GM12872 (cell line): ENCODE data around the gene PITRM1.
A peak's percentile ranks its signal among the peaks of the same experiment; 100 is the strongest.

ENCODE experiments used
- TF ChIP-seq, protein P1 (sequence below): IDR thresholded peaks from 3 replicates; pipeline ENCODE4 v1.5.1; 2011; ENCODE audit warnings: low read depth, mild to moderate bottlenecking, low read length, moderate library complexity; ENCODE audit not compliant: insufficient read depth

PITRM1 gene

DNA sequence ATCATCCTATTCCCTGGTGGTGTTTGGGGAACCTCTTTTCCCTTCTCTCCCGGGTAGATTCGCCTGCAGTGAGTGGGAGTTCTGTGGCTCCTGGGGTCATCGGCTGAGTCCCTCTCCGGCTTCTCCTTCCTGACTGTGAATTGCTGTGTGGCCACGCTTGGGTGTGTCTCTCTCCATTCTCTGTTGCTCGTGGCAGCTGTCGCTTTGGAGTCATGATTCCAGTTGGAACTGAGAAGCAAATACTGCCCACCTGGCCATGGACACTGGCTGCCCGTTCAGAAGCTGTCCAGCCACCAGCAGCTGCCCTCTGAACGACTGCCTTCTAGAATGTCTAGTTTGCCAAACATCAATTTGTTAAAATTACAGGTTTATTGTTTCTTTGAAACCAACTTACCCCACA lies 23.1 kb upstream of the PITRM1 start:
- TF ChIP-seq, protein P1, sequence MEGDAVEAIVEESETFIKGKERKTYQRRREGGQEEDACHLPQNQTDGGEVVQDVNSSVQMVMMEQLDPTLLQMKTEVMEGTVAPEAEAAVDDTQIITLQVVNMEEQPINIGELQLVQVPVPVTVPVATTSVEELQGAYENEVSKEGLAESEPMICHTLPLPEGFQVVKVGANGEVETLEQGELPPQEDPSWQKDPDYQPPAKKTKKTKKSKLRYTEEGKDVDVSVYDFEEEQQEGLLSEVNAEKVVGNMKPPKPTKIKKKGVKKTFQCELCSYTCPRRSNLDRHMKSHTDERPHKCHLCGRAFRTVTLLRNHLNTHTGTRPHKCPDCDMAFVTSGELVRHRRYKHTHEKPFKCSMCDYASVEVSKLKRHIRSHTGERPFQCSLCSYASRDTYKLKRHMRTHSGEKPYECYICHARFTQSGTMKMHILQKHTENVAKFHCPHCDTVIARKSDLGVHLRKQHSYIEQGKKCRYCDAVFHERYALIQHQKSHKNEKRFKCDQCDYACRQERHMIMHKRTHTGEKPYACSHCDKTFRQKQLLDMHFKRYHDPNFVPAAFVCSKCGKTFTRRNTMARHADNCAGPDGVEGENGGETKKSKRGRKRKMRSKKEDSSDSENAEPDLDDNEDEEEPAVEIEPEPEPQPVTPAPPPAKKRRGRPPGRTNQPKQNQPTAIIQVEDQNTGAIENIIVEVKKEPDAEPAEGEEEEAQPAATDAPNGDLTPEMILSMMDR = no peak

DNA sequence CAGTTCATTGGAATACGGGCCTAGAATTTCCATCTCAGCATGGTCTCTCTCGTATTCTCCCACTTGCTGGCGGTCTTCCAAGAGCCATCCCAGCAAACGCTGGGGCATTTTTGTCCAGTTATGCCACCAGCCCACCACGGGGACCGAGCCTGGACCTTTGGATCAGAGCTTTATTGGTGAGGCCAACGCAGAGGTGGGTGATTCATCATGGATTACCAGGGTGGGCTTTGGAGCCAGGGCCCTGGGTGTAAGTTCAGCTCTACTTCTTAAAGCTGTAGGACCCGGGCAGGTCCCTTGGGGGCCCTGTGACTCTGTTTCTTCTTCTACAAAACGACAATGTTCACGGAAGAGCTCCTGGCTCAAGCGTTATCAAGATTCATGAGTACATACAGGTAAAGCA lies 22.7 kb upstream of the PITRM1 start:
- TF ChIP-seq, protein P1 = no peak

DNA sequence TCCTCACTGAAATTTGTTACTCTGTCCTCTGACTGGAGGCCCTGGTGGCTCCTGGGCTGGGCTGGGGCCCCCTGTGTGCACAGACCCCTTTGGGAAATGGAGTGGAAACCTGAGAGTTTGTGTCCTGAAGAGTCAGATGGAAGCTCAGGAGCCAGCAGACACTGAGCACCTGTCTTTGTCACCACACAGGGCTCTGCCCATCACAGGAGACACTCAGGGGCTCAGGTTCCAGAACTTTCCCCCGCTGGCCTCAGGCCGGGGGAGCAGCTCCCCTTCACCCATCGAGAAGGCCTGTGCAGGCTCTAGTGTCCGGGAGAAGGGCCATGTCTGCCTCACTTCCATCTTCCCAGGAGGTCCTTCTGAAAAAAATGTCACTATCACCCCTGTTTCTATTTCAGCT lies 22.3 kb upstream of the PITRM1 start:
- TF ChIP-seq, protein P1 = no peak

DNA sequence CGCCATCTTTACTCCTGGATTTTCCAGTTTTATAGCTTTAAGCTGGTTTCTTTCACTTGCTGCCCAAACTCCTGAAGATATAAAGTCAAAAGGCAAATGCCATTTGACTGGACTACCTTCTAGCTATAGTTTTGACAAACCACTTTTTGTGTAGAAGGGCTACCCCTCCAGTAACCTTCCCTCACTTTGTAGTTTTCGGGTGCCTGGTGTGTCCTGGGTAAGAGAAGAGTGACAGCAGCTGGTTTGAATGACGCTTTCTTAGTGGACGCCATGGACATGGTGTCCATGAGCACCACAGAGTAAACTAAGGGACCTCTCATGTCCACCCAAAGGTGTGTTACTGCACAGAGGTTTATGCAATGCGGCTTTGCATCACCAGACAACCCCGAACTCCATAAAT lies 21.2 kb upstream of the PITRM1 start:
- TF ChIP-seq, protein P1 = 0 out of 3 replicates have a peak, but pooled peaks have one; percentile 2

DNA sequence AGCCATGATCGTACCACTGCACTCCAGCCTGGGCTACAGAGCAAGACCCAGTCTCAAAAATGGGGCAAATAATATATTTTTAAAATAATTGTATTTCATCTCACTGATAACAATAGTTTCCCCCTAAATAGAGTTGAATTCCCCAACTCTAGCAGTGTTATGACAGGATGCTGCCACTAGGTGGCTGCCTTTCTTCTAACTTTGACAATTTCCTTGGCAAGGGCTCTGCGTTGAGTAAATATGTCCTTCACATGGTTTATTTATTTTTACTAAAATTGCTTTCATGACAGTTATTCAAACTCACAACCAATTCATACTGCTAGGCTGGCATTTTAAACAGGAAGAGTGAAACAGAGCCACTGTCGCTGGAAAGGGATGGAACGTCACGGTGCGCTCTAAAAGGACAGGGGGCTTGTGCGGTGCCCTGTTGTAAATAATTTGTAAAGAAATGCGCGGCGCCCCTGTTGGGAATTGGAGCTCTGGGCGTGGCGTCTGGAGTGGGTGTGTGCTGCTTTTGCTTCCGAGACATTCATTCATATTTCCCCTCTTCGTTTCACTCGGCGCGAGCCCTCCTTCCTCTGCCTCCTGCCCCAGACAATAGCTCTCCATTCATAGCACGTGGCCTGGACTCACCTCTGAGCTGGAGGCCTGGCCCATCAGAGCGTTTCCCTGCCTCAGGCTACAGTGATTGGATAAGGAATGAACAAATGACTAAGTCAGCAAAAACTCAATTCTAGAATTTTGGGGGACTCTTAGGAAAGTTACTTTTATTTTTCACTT lies 20.5 kb upstream of the PITRM1 start:
- TF ChIP-seq, protein P1 = peak; percentile 81

DNA sequence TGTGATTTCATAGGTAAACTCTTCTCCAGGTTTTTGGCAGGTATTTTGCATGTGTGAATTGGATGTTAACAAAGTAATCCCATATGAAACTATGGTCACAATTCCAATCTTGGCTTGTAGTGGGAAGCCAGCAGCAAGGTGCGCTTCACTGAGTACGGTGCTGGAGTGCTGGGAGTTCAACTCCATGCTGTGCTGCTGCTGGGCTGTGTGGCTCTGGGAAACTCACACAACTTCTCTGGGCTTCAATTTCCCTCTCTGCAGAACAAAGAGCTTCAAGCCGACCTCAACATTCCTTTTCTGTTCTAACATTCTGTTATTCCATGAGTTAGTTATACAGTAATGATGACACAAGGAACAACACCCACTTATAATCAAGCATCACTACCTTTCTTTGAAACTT lies 18.2 kb upstream of the PITRM1 start:
- TF ChIP-seq, protein P1 = no peak

DNA sequence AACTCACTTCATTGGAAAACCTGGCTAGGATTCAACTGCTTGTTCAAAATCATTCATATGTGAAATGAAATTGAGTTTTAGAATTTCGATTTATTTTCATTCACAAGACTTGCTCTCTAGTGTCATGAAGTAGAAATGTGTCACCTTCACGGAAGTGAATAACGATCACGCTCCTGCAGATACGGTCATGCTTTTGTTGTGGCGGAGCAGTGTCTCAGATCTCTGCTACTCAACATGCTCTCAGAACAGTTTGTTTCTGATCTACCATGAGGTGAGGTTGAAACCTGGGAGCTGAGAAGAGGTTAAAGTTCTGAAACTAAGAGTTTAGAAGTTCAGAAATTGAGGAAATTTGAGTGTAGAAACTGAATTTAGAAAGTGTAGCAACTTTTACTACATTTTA lies 13.8 kb upstream of the PITRM1 start:
- TF ChIP-seq, protein P1 = no peak
